HuH-7.5 (cell line): ENCODE data around the gene SRGAP3.

Experiments
- DNase-seq: peaks from one replicate; pipeline ENCODE4 v3.0.0; 2011; ENCODE audit warnings: low spot score

SRGAP3 gene

DNA sequence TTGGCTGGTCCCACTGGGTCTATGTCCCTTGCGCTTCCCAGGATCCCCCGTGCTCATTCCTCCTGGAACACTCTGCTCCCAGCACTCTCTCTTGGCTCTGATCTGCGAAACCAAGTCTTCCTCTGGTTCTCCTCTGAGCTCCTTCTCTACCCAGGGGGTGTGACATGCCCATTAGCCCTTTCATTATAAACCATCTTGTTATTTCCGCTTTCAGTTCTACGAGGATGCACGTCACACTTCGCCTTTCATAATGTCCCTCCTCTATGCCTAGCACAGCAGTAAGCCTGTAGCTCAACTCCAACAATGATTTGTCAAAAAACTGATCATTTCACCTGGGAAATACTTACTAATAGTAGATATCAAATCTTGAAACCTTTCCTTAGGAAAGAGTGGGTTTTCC lies 234.2 kb downstream of the SRGAP3 start:
- no peak for DNase-seq

DNA sequence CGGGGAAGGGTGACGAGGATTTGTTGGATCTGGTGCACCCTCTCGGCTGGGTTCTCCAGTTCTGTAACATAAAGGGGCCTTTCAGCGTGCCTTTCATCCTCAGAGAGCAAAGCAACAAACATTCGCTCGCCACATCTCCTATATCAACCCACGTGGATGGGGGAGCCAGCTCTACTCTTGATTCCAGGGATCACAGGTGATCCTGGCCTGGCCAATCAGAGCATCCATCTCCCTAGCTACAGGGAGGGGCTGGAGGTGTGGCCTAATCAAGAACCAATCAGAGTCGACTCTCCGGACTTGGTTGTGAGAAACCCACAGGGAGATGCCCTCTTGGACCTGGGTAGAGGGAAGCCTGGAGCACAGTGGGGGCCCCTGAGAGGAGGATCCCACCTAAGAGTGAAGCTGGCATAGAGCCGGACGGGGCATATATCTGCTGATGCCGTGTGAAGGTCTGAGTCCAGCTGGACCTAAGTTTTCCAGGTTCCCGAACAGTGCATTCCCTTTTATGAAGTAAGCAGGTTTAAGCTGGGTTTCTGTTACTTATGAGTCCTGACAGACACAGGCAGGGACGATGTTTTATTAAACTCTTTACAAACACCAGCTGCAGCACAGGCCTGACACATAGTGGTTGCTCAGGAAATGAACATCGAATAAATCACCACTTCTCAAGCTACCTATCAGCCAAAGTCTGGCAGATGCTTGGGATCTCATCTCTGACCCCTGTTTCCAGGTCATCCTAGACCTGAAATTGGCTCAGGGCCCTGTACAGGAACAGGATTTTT lies 235.5 kb downstream of the SRGAP3 start:
- no peak for DNase-seq

GRCh38 chr3:9012521-9012920 lies 236.9 kb downstream of the SRGAP3 start:
- no peak for DNase-seq

- no peak for DNase-seq
Measured at GRCh38 chr3:9009976-9010545, 239.4 kb downstream of the SRGAP3 start.

- DNase-seq, result no peak
Measured at GRCh38 chr3:9008550-9009255, 240.7 kb downstream of the SRGAP3 start.

DNA sequence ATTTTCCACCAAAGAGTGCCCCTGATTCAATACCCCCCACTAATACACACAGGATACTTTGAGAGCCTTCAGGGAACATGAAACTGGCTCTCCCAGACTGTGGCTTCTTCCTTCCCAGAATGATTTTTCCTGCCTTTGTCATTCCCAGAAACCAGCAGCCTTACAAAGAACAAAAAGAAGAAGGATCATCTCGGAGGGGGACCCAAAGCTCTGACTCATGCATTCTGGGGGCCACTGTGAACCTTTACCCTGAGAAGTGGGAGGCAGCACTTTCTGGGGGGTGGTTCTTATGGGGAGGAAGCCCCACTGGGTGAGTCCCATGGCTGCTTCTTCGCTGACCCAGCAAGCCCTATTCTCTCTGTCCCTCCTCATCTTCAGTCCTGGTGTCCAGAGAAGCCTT lies 241.5 kb downstream of the SRGAP3 start:
- DNase-seq, result no peak

- DNase-seq, result no peak
Measured at GRCh38 chr3:9007213-9007612, 242.2 kb downstream of the SRGAP3 start.

- DNase-seq, result no peak
Measured at GRCh38 chr3:9000041-9000440, 249.4 kb downstream of the SRGAP3 start.

GRCh38 chr3:8997151-8997550 lies 252.3 kb downstream of the SRGAP3 start:
- no peak for DNase-seq

- DNase-seq, result no peak
Measured at GRCh38 chr3:8996681-8997121, 252.7 kb downstream of the SRGAP3 start.

- no peak for DNase-seq
Measured at GRCh38 chr3:8996216-8996615, 253.2 kb downstream of the SRGAP3 start.

- no peak for DNase-seq
Measured at GRCh38 chr3:8994226-8994625, 255.2 kb downstream of the SRGAP3 start.

DNA sequence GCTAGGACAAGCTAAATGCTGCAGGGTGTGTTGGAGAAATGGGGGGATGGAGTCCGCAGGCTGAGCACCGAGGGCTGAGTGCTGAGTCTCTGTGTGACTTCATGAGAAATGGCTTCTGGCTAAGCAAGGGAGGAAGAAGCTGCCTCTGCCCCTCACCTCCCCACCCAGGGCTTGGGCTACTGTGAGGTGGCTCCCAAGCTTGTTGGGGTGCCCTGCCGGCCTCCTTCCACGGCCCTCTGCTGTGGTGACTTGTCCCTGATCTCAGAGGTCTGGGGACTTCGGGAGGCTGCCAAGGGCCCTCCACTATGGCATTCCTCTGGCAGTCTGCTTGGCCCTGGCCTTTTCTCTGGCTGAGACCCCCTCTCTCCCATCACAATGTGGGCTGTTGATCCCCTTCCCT lies 256.1 kb downstream of the SRGAP3 start:
- DNase-seq, result no peak

DNA sequence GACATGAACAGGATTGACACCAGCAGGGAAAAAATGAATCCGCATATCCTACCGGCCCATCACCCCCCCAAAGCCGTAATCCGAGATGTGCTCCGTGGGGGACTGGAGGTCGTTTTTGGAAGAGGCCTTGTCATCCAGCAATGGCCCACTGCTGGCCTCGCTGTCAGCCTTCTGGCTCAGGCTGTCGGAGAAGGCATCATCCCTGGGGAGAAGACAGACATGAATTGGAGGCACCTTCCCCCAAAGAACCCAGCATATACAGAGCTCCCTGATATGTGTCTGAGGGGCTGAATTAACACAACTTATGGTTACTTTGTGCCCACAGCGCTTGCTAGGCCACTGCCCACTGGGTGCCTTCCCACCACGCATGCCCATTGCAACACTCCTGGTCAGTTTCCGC lies 256.6 kb downstream of the SRGAP3 start:
- DNase-seq, result no peak

DNA sequence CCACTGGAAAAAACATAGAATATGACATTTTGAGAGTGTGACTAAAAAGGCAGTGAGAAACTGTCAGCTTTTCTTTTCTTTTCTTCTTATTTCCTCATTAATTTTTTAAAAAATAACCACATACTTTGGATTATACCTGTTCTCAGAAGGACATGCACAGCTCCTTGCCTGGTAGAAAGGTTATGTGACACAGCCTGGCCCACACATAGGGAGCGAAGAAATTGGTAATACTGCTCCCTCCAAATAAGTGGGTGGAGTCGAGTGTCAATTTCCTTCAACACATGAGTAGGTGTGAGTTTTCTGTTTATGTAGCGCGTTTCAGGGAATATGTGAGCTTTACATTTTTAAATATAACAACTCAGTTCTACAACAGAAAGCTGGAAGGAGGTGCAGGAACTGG lies 257.2 kb downstream of the SRGAP3 start:
- no peak for DNase-seq

- DNase-seq, result no peak
Measured at GRCh38 chr3:8990266-8991215, 258.9 kb downstream of the SRGAP3 start.

GRCh38 chr3:8988791-8989558 lies 260.5 kb downstream of the SRGAP3 start:
- DNase-seq, result no peak

DNA sequence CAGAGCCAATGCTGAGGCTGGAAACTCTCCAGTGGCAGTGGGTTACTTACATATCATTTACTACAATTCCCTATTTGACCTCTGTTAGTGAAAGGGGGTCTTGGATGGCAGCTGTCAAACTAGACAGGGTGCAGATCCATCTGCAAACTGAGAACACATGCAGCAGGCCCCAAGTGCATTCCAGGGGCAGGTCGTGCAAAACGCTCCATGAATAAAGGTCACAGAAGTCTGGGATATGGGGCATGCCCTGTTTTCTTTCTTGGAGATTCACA lies 261.1 kb downstream of the SRGAP3 start:
- DNase-seq, result no peak

- DNase-seq, result peak; percentile 97
Measured at GRCh38 chr3:8987645-8988383, 261.6 kb downstream of the SRGAP3 start.

DNA sequence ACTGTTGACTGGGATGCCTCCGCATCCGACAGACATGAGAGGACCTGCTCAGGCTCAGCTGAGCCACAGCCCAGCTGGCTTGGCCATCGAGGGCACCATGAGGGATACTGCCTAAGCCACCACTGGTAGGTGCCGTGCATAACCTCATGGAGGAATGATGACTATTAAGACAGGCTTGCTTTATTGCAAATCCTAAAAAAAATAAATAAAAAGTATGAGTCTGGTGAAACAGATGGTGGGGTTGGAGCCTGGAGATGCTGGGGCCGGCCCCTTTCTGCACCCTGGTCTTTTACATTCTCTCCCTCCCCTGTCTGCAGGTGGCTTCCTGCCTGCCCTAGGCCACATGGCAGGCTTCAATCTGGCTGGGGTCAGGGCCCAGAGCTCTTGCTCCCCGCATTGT lies 262.2 kb downstream of the SRGAP3 start:
- no peak for DNase-seq

- DNase-seq, result no peak
Measured at GRCh38 chr3:8986741-8987140, 262.7 kb downstream of the SRGAP3 start.
